DMS153 (cell line): ENCODE measurements around the gene AWAT2.
"Not testable (repeated sequence)": the region's sequence is repeated elsewhere in the genome, so short reads cannot be mapped to it uniquely, and the experiment has no call there.

Experiments used
- DNase-seq: peaks from one replicate; lab custom pipeline; 2025; lab: John Stamatoyannopoulos, UW

AWAT2 gene

DNA sequence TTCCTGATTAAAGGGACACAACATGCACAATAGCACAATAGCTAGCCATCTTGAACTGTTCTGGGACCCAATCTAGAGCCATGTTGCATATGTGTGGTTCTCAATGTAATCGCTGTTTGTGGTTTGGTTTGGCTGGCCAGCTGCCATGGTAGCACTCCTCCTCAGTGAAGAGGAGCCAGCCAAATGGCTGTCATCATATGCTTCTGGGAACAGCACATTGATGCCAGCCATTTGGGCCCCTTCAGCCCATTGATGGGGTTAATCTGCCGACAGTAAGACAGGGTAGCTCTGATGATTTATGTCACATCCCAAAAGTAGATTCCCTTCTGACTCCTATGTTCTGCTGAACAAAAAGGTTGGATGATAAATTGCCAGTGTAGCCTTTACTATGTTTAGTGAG, 48.5 kb downstream of the AWAT2 start:
- DNase-seq = no peak

DNA sequence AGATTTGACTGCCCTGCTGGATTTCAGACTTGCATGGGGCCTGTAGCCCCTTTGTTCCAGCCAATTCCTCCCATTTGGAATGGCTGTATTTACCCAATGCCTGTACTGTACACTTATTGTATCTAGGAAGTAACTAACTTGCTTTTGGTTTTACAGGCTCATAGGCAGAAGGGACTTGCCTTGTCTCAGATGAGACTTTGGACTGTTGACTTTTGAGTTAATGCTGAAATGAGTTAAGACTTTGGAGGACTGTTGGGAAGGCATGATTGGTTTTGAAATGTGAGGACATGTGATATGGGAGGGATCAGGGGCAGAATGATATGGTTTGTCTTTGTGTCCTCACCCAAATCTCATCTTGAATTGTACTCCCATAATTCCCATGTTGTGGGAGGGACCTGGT, 51.4 kb downstream of the AWAT2 start:
- DNase-seq = not testable (repeated sequence)

DNA sequence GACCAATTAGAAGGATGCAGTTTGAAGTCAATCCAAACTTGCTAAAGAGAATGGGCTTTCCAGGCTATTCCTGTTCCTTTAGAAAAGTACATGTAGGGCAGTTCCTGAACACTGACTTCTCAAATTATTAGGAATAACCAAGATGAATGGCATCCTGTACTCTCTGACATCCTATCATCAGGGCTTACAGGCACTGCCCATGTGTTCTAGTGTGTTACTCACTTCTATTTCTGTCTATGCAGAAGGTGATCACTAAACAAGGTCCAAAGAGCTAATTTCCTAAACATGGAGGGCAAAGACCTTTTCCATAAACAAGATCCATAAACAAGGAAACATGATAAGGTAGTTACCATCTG, 53.6 kb downstream of the AWAT2 start:
- no peak for DNase-seq

DNA sequence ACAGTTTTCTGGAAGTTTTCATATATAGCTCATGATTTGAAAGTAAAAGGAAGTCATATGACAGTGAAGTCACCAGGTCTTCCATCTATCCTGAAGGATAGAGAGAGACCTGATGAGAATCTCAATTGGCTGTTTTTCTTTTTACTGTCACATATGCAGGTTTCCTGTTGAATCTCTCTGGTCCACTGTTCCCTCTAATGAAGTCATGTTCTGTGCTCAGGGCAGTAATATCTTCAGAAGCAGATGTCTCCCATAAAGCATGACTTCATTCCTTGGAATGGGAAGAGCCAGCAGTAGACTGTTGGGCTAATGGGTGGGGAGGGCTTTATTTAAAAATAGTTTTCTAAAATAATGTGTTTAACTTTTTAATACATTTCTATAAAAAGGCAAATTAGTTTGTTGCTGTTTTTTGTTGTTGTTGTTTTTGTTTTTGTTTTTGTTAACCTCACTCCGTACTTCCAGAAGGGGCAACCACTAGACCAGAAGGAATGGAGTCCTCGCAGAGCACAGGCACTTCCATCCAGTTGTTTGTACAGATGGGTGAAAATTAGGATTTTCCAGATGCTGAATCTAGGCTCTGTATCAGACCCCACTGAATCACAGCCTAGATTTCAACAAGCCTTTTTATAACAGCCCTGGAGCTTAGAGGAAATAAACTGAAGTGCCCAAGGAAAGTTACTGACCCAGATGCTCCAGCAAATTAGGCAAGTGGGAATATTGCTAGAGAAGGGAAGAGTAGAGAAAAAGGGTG, 54.2 kb downstream of the AWAT2 start:
- DNase-seq = no peak

DNA sequence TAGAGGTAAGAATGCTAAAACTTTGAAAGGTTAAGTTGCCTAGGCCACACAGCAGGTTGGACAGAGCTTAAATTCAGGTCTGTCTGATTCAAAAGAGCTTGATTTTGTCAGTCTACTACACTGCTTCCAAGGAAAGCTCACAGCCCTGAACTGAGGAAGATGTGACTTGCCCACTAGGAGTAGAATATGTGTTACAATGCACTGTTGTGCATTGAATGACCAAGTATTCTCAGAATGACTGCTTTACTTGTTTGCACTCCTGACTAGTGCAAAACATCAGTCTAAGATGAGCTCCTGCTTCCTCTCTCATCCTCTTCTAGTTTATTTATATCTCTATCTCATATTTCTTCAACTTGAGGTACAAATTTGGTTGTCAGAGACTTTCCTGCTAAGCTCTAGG, 56.2 kb downstream of the AWAT2 start:
- no peak for DNase-seq

DNA sequence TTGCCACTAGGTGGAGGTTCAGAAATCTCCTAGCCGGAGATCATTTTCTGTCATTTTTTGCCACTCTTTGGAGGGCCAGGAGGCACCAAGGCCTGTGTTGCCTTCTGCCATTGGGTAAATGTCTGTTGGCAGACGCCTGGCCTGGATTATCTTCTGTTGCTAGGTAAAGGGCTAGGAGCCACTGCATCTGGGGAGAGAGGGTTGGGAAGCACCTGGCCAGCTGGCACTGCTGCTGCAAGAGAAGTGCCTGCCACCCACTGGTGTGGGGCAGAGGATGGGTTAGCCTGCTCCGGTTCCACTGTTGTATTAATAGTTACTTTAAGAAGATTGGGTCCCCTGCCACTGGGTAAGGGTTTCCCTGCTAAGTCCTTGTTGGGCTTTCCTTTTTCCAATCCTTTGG, 58.1 kb downstream of the AWAT2 start:
- no peak for DNase-seq
